ENCODE results near the gene SCN4A.

Gene SCN4A

GRCh38 chr17:63954402-63955063, 18.2 kb downstream of the SCN4A start:
- peak; percentile 87 for DNase-seq

DNA sequence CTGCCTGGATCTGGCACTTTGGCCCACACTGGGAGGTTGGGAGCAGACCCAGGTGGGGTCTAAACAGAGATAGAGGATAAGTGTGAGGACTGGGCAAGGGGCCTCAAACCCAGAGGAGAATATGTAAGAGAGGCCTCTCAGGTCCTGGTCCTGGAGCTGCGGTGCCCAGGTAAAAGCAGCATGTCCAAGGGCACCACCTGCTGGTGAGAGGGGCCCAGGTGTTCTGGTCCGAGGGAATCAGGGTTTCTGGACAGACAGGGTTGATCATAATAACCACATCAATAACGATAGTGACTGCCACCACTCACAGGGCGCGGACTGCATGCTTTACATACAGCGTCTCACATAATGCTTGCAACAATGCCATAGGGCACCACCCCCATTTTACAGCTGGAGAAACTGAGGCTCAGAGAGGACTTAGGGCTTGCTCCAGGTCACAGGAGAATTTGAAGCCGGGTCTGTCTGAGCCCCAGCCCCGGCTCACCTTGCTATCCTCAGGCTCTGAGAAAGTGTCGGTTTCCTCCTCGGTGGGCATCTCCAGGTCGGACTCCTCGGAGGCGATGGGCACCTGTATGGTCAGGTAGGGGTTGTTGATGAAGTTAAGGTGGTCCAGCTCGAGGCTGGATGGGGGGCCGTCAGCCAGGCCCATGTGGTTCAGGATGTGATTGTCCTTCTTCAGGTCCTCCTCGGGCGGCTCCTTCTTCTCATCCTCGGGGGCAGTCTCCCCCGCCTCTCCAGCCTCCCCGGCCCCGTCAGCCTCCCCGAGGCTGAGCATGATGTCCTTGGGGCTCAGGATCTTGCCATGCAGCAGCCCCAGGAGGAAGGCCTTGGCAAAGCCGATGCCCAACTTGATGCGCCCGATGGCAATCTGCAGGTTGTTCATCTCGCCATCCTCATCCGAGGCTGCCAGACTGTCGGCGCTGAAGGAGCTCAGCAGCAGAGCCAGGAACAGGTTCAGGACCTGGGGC, 21.5 kb downstream of the SCN4A start:
- peak; percentile 47 for DNase-seq

GRCh38 chr17:63949576-63950250, 23.0 kb downstream of the SCN4A start:
- DNase-seq, result no peak

- no peak for DNase-seq
Measured at GRCh38 chr17:63948521-63948920, 24.2 kb downstream of the SCN4A start.

GRCh38 chr17:63947711-63948330, 24.9 kb downstream of the SCN4A start:
- DNase-seq, result no peak

DNA sequence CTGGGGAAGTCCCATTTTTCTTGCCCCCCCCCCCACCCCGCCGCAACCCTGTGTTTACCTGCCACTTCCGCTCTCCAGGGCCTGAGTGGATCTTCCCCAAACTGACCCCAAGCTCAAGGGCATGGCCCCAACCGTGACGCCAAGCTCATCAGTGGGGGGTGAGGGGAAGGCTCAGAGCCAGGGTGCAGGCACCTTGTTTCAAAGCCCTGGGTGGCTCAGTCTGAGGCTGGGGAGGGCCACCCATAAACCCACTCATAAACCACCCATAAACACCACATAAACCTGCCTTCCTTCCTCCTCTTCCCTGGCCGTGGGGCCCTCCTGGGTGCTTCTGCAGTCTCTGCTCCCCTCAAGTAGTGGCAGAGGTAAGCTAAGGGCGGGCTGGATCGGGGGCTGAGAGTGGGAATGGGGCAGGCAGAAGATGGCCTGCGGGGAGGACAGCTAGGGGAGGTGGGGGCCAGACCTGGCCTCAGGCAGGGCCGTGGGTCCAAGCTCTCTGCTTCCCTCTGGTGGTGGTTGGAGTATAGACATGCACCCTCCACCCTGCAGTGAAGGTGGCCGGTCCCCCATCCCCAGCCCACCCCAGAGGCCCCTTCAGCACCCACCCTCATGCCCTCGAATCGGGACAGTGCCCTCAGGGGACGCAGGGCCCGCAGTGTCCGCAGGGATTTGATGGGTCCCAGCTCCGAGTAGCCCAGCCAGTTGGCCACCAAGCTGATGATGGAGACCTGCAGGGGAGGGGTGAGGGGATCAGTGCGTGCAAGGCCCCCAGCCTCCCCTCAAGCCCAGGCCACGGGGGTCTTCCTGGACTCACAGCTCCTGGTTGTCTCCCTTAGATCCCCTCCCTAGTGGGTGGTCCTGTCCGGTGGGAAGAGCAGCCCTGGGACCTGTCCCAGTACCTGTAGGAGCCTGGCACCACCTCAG, 26.0 kb downstream of the SCN4A start:
- no peak for DNase-seq

DNA sequence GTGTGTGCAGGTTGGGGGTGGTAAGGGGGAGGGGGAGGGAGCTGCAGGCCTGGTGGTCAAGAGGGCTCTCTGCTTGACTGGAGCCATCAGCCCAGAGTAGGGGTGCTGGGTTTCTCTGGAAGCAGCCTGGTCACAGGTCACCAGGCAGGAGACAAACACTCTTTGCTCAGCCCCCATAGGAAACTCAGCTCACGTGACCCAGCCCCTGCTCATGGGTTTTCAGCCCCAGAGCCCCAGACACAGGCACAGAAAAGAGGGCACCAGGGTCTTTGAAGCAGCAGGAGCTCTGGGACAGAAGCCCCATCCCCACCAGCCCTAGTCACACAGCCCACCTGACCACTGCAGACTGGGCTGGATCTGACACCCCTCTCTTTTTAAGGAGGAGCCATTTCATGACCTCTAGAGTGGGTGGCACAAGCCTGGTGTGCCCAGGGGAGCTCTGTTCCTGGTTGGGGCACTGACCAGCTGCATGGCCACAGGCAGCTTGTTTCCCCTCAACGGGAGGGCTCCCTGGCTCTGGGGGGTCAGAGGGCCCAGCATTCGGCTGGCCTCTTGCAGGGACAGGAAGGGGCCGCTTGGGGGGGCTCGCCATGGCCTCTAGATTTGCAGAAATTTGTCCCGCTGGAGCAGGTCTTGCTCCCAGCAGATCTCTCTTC, 26.8 kb downstream of the SCN4A start:
- no peak for DNase-seq

- DNase-seq, result no peak
Measured at GRCh38 chr17:63944736-63945499, 27.8 kb downstream of the SCN4A start.

- no peak for DNase-seq
Measured at GRCh38 chr17:63943745-63944144, 29.0 kb downstream of the SCN4A start.

- DNase-seq, result no peak
Measured at GRCh38 chr17:63942309-63942985, 30.3 kb downstream of the SCN4A start.

DNA sequence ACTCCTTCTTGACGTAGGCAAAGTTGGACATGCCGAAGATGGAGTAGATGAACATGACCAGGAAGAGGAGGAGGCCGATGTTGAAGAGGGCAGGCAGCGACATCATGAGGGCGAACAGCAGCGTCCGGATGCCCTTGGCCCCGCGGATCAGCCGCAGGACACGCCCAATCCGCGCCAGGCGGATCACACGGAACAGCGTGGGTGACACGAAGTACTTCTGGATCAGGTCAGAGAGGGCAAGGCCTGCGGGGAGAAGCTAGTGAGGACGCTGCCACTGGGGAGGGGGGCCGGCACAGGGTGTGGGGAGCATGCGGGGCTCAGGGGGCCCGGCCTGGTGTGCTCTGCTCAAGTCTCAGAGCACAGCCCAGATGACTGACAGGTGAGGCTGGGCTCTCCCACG, 31.0 kb downstream of the SCN4A start:
- no peak for DNase-seq

- no peak for DNase-seq
Measured at GRCh38 chr17:63941162-63941561, 31.6 kb downstream of the SCN4A start.

DNA sequence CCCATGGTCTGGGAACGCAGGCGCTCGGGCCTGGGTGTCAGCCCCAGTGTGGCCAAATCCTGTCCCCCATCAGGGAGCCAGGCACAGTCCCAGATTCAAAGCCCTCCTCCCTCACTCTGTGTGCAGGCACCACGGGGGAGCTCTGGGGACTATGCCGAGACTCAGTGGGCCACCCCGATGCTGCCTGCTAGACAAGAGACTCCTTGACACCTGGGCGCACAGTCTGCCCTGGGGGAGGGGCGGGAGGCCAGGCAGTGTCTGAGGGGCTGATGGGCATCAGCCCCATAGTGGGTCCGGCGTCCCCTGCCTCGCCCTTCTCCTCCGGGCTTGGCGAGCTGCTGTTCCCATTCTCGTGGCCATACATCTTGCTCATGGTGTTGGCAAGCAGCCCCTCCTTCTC, 32.1 kb downstream of the SCN4A start:
- DNase-seq, result no peak

DNA sequence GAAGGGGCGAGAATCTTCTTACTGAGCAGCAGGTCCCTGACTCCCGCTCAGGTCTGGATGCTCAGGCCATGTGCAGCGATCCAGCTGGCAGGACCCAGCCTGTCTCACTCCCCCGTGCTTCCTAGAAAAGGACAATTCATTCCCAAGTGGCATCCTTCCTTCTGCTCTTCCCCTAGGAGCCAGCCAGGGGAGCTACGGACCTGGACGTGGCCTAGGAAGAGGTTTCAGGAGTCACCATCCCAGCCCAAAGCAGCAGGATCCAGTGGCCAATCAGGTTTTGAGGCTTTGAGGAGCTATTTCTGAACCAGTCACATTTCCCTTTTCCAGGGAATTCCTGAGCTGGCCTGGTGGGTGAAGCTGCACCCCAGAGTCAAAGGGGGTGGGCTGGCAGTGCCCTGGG, 32.8 kb downstream of the SCN4A start:
- DNase-seq, result no peak

DNA sequence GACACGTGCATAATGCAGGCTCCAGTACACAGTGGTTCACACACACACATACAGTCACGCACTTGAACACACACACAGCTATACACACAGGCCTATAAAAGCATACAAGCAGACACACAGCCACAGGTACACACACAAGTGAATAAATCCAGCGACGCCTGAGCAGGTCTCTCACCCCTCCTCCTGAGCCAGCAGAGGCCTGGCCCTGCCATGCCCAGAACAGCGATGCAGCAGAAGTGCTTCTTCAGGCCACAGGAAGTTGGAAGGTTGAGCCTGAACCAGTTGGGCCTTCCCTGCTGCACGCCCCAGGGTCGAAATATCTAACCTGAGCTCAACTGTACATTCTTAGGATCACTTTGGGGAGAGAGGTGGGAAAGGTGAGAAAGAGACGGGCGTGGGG, 33.3 kb downstream of the SCN4A start:
- no peak for DNase-seq

DNA sequence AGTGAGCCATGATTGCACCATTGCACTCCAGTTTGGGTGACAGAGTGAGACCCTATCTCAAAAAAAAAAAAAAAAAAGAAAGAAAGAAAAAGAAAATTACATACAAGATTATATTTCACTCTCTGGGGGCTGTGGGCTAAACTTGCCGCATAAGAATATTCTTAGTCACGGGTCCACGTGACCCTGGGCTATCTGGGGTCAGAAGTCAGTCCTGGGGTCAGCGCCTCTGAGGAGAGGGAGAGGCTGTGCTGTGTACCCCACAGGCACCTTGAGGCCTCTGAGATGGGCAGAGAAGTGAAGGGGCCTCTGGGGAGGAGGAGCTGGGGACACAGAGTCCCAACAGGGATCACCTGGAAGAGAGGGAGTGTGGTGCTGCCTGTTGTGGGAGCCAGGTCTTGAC, 34.8 kb downstream of the SCN4A start:
- DNase-seq, result no peak

GRCh38 chr17:63937319-63937718, 35.4 kb downstream of the SCN4A start:
- no peak for DNase-seq

GRCh38 chr17:63934183-63935112, 38.3 kb downstream of the SCN4A start:
- DNase-seq, result no peak

DNA sequence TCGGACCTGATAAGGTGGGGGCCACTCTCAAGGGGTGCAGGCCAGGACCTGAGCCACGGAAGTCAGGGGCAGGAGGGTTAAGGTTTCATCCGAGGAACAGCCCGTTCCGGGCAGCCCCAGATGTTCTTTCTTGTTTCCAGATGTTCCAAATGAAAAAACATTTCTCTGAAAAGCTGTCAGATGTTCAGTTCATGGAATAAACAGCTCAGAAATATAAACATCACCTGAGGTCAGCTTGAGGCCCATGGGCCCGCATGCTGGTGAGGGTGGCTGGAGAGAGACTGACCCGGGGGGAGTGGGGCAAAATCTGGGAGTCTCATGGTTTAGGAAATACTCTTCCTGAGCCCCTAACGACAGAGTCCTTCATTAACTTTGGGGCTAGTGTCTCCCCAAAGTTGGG, 39.1 kb downstream of the SCN4A start:
- no peak for DNase-seq

Measured in NCI-H510A (cell line).